Smooth muscle cell of the brain vasculature (primary cell): ENCODE results near the gene CBX1.
A peak's percentile ranks its signal among the peaks of the same experiment; 100 is the strongest.

Experiments used
- DNase-seq: peaks from one replicate; pipeline ENCODE4 v3.0.0-alpha.2; 2012; ENCODE audit warnings: low read depth, low spot score

CBX1 gene

GRCh38 chr17:48027322-48027981, 73.8 kb downstream of the CBX1 start:
- DNase-seq, result no peak

GRCh38 chr17:48026502-48027321, 74.6 kb downstream of the CBX1 start:
- no peak for DNase-seq

- no peak for DNase-seq
Observed at GRCh38 chr17:48025904-48026501, 75.3 kb downstream of the CBX1 start.

- DNase-seq, result peak; percentile 89
Observed at GRCh38 chr17:48025040-48025903, 76.0 kb downstream of the CBX1 start.

- DNase-seq, result no peak
Observed at GRCh38 chr17:48024149-48025039, 76.9 kb downstream of the CBX1 start.

GRCh38 chr17:48023400-48024148, 77.7 kb downstream of the CBX1 start:
- no peak for DNase-seq

GRCh38 chr17:48022901-48023300, 78.4 kb downstream of the CBX1 start:
- no peak for DNase-seq

- no peak for DNase-seq
Observed at GRCh38 chr17:48021934-48022333, 79.3 kb downstream of the CBX1 start.
